Urothelium cell line (cell line): ENCODE results near the gene TCF20.
A peak's percentile ranks its signal among the peaks of the same experiment; 100 is the strongest.

ENCODE experiments used
- DNase-seq: peaks from one replicate; pipeline ENCODE4 v3.0.0; 2011; ENCODE audit warnings: low spot score, mixed read lengths
- FAIRE-seq: peaks from 2 replicates; lab custom pipeline; 2011; peaks lifted over from hg19 to GRCh38; lab: Jason Lieb, UNC

TCF20 gene

GRCh38 chr22:42300259-42301076, 30.0 kb upstream of the TCF20 start:
- FAIRE-seq: peak; percentile 48
- peak; percentile 46 for DNase-seq

DNA sequence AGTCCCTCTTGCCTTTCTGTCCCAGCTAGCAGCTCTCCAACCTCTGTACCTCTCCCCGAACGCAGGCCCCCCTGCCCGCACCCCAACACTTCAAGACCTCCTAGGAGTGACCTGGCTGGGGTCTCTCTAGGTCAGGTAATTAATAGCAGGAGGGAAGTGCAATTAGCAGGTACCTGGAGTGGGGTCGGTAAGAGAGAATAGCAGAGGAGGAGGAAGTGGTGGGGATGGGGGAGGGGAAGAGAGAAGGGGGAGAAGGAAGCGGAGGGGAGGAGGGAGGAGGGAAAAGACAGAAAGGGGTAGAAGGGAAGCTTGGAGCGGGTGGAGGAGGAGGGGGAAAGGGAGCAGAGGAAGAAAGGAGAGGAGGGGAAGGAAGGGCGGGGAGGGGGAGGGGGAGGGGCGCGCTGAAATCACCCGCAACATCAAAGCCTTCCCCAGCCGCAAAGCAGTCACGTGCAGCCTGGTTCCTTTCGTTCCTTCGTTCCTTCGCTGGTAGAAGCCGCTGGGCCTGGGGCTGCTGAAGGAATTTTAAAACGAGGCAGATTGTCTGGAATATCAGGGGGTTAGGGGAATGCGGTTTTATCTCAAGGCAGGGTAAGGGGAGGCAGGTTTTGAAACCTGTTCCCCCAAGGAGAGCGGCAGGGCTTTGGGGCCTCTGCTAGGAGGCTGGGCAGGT, 29.3 kb upstream of the TCF20 start:
- DNase-seq (no peak), FAIRE-seq (no peak)

- FAIRE-seq (no peak), DNase-seq (no peak)
These were observed 28.3 kb upstream of the TCF20 start for GRCh38 chr22:42298746-42299145.

DNA sequence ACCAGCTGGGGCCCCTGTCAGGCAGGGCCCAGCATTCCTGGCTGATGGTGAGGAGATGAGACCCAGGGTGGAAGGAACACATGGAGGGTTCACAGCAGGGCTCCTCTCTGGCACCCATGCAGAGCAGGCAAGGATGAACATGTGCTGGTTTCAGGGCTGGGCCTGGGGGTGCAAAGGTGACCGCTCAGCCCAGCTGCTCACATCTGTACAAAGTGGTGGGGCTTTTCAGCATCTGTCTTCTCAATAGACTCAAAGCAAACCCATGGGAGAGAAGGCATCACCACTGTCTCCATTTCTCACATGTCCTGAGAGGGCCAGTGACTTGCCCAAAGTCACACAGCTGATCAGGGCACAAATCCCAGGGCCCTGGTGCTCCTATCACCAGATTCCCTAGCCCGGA, 27.3 kb upstream of the TCF20 start:
- no peak for DNase-seq
- no peak for FAIRE-seq

GRCh38 chr22:42296883-42297282, 26.4 kb upstream of the TCF20 start:
- no peak for DNase-seq
- no peak for FAIRE-seq

DNA sequence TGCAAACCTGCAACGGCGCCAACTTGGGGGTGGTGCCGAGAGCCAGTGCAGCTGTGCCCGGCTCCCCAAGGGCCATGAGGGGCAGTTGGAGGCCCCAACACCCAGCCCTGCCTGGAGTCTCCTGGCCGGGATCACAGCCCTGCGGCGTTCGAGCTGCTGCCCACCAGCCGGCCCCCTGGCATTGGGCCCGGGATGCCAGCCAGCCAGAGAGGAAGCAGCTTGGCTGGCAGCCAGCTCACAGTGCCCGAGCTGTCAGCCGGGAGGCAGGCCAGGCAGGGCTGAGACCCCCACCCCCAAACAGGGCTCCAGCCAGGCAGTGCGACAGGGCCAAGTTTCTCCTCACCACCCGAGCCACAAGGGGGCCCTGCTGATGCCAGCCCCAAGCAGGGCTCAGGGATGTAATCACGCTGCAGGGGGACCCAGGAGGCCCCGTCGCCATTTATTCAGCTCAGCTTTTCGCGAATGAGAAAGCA, 26.0 kb upstream of the TCF20 start:
- DNase-seq (peak; percentile 46), FAIRE-seq (no peak)

- DNase-seq: peak; percentile 68
- FAIRE-seq: no peak
These were observed 23.9 kb upstream of the TCF20 start for GRCh38 chr22:42294034-42294985.

- DNase-seq: no peak
- no peak for FAIRE-seq
These were observed 22.5 kb upstream of the TCF20 start for GRCh38 chr22:42292732-42293520.

DNA sequence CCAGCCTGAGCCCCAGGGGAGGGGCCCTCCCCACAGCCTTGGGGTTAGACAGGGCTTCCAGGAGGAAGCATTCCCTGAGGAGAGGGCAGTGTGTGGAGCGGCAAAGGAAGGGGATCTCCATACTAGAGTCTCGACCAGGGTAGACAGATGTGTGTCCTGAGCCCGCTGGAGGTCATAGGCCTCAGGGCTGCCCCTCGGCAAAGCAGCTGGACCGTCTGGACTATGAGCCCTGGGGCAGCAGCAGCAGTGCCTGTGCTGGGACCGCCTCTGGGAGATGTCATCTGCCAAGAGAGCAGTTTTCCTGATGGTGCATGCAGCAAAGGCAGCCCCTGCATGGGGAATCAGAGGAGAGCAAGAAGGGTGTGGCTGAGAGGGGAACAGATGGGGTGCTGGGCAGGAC, 20.8 kb upstream of the TCF20 start:
- FAIRE-seq: no peak
- no peak for DNase-seq

DNA sequence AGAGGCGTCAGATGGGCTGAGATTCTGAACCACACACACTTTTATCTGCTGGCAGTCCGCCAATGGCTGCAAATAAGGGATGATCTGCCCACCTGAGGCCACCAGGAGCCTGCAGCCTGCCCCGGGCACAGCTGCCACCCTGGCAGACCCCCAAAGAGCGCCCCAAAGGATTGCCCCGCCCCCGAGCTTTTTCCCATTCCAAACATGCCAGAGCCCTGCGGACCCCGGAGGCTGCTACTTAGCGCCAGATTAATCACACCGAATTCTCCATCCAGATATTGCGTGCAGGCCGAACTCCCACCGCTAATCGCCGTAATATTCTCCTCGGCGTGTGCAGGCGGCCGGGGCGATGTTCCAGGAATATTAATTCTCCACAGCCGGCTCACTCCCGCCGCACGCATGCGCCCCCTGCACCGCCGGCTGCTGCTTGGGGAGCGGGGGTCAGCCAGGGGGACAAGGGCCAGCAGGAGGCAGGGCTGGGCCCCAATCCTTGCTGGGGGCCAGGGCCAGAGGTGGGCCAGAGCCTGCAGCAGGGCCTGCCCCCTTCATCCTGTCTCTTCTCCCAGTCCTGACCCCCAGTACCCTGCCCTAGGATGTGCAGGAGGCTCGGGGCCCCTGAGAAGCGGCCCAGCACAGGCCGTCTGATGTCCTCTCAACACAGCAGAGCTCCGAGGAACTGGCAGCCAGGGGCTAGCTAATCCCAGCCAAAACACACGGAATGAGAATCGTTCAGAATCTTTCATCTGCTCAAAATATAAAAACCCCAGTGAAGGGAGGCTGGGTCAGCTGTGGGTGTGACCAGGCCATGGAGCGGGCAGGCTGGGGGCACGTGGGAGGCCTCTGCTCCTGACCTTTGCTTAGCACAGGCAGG, 19.5 kb upstream of the TCF20 start:
- no peak for FAIRE-seq
- DNase-seq: no peak

GRCh38 chr22:42288791-42289190, 18.3 kb upstream of the TCF20 start:
- DNase-seq (no peak), FAIRE-seq (no peak)

DNA sequence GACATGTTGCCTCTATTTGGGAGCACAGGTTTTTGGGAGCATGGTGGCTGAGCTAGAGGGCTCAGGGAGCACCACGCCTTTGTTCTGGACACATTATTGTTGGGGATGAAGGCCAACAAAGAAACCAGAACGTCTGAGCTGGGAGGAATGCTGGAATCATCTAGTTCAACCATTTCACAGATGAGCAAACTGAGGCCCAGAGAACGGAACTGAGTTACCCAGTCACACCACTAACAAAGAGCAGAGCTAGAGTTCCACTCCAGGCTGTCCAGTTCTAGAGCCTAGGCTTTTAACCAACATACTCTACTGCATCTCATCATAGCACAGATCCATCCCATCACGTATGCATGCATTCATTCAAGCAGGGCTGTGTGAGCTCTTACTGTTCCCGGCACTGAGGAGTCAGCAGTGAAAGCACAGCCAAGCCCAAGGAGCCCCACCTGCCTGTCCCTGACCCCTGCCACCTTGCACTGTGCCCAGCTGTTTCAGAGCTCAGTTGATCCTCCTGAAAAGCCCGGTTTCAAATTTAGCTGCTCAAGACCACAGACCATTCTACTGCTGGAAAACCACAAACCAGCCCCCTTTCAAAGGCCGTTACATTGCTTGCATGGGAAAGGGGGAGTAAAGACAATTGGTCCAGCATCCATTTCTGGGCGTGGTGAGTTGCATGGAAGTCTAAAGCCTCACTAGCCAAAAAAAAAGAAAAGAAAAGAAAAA, 16.9 kb upstream of the TCF20 start:
- no peak for FAIRE-seq
- no peak for DNase-seq

DNA sequence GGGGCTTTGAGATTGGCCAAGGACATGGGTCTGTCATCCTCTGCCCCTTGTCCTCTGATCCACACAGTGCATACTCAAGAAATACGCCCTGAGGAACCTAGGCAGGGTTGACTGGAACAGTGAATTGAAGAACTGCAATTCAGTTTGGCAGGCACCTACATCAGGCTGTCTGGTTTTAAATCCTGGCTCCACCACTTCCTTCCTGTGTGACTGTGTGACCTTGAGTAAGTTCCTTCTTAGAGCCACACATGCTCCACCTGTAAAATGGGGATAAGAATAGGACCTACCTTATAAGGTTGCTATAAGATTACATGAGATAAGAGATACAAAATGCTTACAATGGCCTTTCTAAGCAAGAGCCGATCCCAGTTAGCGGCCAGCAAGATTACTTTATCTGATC, 15.8 kb upstream of the TCF20 start:
- no peak for DNase-seq
- no peak for FAIRE-seq

DNA sequence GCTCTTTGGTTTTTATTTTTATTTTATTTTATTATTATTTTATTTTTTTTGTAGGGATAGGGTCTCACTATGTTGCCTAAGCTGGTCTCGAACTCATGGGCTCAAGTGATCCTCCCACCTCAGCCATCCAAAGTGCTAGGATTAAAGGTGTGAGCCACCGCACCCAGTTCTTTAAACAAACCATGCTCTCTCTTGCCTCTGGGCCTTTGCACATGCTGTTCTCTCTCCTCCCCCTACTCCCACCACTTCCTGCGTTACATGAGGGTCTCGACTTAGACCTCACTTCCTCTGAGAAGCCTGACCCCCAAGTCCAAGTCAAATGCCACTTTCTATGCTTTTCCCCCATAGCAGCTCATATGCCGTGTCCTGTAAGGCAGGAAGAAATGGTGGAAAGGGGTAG, 15.2 kb upstream of the TCF20 start:
- no peak for DNase-seq
- no peak for FAIRE-seq

DNA sequence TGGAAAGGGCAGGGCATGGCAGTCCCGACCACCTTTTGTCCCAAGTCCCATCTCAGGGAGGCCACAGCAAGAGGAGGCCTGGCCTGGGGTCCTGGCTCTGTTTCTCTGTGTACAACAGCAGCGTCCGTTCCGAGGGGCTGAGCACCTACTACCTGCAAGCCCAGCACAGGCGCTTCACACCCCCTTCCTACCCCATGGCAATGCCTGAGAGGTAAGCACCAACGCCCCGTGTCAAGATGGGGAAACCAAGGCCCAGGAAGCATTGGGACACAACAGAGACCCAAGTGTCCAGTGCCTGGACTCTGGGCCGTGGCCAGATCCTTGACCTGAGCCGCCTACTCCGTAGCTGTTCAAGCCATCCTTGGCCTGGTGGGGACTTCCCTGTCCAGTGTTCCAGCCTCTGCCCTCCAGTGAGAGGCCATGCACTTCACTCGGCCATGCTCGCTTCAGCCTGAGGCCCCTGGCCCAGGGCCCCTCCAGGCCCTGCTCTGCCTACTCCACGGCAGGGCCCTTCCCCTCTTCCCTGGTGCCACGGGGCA, 14.3 kb upstream of the TCF20 start:
- FAIRE-seq: no peak

DNA sequence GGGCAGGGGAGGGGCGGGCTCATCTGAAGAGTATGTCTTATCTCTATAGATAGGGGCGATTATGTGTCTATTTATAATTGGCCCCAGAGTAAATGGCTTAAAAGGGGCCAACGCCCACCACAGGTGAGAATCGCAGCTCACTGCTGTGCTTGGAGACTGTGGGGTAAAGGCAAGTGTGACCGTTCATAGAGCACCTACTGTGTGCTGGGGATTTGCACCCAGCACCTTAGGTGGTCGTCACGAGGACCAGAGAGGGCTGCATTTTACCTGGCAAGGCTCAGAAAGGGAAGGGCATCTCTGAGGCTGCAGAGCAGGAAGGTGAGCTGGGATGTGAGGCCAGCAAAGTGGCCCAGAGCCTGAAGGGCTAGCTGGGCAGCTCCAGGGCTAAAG, 13.7 kb upstream of the TCF20 start:
- no peak for FAIRE-seq

More for the DNA sequence above, 14.3 kb upstream of the TCF20 start:
- no peak for DNase-seq

DNA sequence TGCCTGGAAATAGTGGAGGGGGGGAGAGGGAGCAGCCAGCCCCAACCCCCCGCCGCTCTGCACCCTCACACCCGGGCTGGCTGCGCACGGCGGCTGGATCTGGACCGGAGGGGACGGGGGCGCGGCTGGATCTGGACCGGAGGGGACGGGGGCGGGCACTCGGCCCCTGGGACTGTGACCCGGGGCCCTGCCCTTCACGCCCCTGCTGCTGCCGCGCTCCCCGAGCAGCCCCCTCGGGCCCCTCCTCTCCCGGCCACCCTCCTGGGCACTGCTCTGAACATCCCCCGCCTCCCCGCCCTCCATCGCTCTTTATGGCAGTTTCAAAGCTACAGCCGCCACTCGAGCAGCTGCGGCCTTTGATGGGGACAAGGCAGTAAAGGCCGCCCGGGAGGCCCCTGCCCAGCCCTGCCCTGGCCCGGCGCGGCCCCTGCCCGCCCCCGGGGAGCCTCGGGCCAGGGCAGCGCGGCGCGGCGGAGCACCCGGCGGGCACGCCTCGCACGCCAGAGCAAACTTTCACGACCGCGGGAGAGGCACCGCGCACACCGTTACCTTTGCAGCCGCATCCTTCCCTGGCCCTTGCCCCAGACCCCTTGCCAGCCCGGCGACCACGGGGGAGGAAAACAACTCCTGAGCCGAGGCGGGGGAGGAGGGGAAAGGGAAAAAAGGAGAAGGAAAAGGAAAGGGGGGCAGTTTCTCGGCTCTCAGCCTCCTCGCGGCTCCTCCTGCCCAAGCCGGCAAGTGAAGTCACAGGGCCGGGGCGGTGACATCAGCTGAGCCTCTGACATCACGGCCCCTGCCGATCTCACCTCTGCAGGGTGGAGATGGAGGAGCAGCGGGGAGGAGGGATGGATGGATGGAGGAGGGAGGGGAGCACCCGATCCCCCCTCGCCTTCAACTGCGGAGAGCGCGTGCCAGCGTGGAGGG, 13.1 kb upstream of the TCF20 start:
- no peak for DNase-seq
- no peak for FAIRE-seq

More for the DNA sequence above, 13.7 kb upstream of the TCF20 start:
- no peak for DNase-seq

DNA sequence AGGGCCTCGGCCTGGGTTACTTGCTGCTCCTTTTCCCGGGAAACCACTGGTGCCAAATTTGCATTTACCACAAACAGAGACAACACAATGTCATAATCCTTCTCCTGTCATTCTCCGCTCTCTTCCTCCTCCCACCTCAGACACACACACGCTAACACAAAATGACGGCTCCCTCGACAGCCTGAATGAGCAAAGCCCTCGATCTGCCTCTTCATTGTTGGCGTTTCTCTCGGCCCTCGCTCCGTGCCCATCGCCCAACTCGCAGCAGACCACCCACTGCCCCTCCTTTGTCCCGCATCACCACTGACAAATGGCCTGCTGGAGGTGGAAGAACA, 12.5 kb upstream of the TCF20 start:
- FAIRE-seq: no peak
- DNase-seq: no peak
